Left ventricle myocardium inferior (tissue), 1 donor: ENCODE results near the gene GNG8. TPM values are rescaled to one million over a fixed set of nuclear protein-coding genes. Genes with fewer than 3 reads are reported as not detected.
A peak's percentile ranks its signal among the peaks of the same experiment; 100 is the strongest.

Source experiments
- DNase-seq: peaks from one replicate; pipeline ENCODE4 v3.0.0-alpha.2; 2020
- H3K27ac ChIP-seq: fragments of 200-600 bp; replicated peaks from 2 replicates; pipeline ENCODE4 v1.8.0; 2021
- H3K27me3 ChIP-seq: fragments of 200-600 bp; 2 replicates; pipeline ENCODE4 v1.8.0; 2021; ENCODE audit warnings: low read depth
- H3K36me3 ChIP-seq: fragments of 200-600 bp; 2 replicates; pipeline ENCODE4 v1.8.0; 2021
- H3K4me1 ChIP-seq: fragments of 200-600 bp; 2 replicates; pipeline ENCODE4 v1.8.0; 2021
- H3K4me3 ChIP-seq: fragments of 200-600 bp; 2 replicates; pipeline ENCODE4 v1.8.0; 2021; ENCODE audit warnings: mild to moderate bottlenecking, moderate library complexity
- H3K9me3 ChIP-seq: fragments of 200-600 bp; replicated peaks from 2 replicates; pipeline ENCODE4 v1.8.0; 2021
- intact Hi-C: fragments of 100-400 bp; cut with micrococcal nuclease; formaldehyde crosslinking; loops from one replicate; pipeline ENCODE4 v1.11.0; 2022
- total RNA-seq: library from RNA; stranded (reverse); fragmentation: NEBNext Ultra II Directional; extraction: Animal tissue kit (Norgen Biotek cat#: 25700); gene quantifications from one replicate; pipeline ENCODE4 v1.2.1, GENCODE V29; 2021
- TF ChIP-seq, protein P1 (sequence below): fragments of 200-600 bp; IDR thresholded peaks from 2 replicates; pipeline ENCODE4 v1.8.0; 2021; ENCODE audit warnings: antibody characterized with exemption, mild to moderate bottlenecking, borderline replicate concordance
- donor health status: DM: no; HTN: yes; CAD: no; lungs with severe emphysema.

GNG8 gene
- total RNA-seq, 1 donor from 2014 or later = not detected

DNA sequence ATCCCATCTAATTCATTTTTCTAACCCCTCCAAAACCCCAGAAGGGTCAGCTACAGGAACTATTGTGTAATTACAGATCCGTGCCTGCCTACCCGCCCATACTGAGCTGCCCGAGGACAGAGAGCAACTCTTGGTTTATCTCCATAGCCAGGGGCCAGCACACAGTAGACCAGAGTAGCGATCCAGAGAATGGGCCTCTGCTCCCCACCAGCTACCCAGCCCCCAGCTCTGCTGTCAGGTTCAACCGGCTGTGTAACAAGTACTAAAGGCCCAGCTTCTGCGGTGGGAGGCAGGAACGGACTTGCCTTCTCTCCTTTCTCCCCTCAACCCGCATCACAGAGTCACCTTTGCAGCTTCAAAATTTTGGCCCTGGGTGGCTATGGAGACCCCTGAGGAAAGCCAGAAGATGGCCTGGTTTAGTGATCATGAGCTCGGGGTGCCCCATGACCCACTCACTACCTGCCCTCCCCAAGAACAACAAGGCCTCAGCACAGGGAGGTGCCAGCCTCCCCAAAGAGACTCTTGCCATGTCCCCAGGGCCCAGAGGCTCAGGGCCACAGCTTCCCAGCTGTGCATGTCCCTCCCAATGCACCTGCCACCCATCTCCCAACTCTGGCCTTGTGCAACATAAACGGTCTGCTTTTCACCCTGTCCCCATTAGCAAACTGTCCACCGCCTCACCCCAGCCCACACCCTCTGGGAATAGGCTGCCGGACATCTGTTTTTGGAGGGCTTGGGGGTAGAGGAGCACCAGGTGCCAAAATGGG is 29.1 kb downstream of the GNG8 start:
- TF ChIP-seq, protein P1, sequence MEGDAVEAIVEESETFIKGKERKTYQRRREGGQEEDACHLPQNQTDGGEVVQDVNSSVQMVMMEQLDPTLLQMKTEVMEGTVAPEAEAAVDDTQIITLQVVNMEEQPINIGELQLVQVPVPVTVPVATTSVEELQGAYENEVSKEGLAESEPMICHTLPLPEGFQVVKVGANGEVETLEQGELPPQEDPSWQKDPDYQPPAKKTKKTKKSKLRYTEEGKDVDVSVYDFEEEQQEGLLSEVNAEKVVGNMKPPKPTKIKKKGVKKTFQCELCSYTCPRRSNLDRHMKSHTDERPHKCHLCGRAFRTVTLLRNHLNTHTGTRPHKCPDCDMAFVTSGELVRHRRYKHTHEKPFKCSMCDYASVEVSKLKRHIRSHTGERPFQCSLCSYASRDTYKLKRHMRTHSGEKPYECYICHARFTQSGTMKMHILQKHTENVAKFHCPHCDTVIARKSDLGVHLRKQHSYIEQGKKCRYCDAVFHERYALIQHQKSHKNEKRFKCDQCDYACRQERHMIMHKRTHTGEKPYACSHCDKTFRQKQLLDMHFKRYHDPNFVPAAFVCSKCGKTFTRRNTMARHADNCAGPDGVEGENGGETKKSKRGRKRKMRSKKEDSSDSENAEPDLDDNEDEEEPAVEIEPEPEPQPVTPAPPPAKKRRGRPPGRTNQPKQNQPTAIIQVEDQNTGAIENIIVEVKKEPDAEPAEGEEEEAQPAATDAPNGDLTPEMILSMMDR = no peak
- Histone ChIP-seq H3K9me3 (no peaks in the 10 kb centered on the region), H3K27me3 (no peaks in the 10 kb centered on the region), H3K4me1 (peaks cover 56% of the 10 kb centered on the region), H3K27ac (peak overlapping the region; percentile 16), H3K36me3 (peaks cover 45% of the 10 kb centered on the region), H3K4me3 (no peak overlapping the region)
- DNase-seq = no peak
- intact Hi-C loops = no loop called here

DNA sequence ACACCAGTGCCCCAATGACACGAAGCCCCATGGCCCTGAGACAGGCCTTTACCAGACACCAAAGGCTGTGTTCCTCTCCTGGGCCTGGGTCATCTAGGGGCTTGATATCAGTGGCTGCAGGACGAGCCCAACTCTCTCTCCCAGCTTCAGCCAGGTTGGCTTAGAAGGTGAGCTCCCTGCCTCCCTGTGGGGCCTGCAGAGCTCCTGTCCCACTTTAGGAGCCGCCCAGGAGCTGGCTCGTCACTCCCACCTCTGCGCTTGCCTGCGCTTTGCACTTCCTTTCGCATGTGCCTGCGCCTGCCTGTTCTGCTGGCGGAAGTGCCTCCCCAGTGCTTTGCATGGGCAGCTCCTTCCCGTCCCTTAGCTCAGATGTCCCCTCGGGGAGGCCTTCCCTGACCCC is 30.0 kb downstream of the GNG8 start:
- DNase-seq = no peak
- intact Hi-C loops = no loop called here
- Histone ChIP-seq H3K4me1 (peaks cover 63% of the 10 kb centered on the region), H3K27ac (peak overlapping the region; percentile 47), H3K9me3 (no peaks in the 10 kb centered on the region), H3K36me3 (peaks cover 45% of the 10 kb centered on the region), H3K4me3 (no peak overlapping the region), H3K27me3 (no peaks in the 10 kb centered on the region)
- TF ChIP-seq, protein P1 = no peak

DNA sequence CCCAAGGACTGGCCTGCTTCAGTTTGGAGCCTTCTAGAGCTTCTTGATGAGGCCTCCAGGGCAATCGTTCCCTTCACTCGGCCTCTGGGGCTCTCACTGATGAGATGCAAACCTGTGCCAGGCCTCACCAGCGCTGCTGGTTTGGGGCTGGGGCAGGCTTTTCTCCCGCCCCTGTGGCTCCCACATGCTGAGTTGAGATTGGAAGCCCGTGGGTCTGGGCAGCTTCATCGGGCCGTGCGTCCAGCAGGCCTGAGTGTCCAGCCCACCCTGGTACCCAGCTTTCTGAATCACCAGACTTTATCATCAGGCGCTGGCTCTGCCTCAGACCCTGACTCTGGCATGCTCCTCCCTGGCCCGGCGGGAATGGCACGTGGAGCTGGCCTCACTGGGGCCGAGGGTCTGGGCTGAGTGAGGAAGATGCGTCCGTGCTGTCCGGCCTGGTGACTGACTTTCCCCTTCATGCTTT is 30.6 kb downstream of the GNG8 start:
- H3K27ac ChIP-seq = peak overlapping the region; percentile 47
- peaks cover 45% of the 10 kb centered on the region for H3K36me3 ChIP-seq
- no peaks in the 10 kb centered on the region for H3K9me3 ChIP-seq
- no peaks in the 10 kb centered on the region for H3K27me3 ChIP-seq
- TF ChIP-seq, protein P1 = no peak
- no peak for DNase-seq
- H3K4me3 ChIP-seq = peak overlapping the region; percentile 28
- intact Hi-C loops = no loop called here
- peaks cover 63% of the 10 kb centered on the region for H3K4me1 ChIP-seq

DNA sequence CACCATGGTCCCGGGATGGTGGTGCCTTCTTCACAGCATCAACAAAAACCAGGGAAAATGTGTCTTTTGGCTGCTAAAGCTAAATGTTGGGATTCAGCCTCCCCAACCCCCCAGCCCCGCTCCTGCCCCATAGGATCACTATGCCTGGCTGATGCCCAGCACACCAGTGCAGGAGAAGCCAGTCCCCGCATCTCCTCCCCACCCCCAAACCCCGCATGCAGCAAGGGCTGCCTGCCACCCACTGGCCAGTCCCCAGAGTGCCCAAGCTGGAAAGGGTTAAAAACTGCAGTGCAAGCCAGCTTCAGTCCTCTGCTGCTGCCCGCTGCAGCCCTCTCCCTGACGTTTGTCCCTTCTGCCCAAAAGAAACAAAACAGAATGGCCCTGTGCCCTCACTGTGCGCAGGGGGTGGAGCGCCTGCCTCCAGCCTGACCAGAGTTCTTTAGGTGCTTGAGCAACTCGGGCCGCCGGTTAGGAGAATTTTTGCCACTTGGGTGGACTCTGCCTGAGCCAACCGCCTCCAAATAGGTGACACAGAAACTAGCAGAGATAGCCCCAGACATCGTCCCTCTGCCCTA is 31.1 kb downstream of the GNG8 start:
- no peaks in the 10 kb centered on the region for H3K27me3 ChIP-seq
- intact Hi-C loops = no loop called here
- peaks cover 67% of the 10 kb centered on the region for H3K4me1 ChIP-seq
- peaks cover 42% of the 10 kb centered on the region for H3K36me3 ChIP-seq
- H3K27ac ChIP-seq = peak overlapping the region; percentile 47
- TF ChIP-seq, protein P1 = no peak
- H3K4me3 ChIP-seq = peak overlapping the region; percentile 28
- no peaks in the 10 kb centered on the region for H3K9me3 ChIP-seq
- DNase-seq = no peak

DNA sequence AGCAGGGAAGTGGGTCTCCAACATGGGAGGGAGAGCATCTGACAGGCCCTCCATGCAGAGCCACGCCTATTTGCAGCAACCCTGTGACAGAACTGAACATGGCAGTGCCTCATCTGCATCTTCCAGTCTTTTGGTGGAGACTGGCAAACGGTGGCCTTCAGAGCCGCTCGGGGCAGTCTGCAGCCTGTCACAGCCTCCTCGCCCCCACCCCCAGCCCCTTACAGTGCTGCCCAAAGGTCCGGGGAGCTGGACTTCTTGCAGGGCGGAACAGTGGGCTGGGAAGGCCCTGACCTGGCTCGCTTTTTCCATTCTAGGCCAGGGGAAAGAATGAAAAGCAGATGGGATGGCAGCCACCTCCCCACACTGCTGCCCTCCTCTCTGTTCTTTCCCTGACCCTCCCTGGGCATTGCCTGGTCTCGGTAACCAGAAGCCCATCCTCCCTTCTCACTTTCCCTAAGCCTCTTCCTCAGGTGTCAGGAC is 32.2 kb downstream of the GNG8 start:
- TF ChIP-seq, protein P1 = no peak
- intact Hi-C loops = no loop called here
- Histone ChIP-seq H3K27me3 (no peaks in the 10 kb centered on the region), H3K4me3 (peak overlapping the region; percentile 100), H3K9me3 (peaks cover 7% of the 10 kb centered on the region), H3K4me1 (peaks cover 67% of the 10 kb centered on the region), H3K27ac (peak overlapping the region; percentile 98), H3K36me3 (peaks cover 31% of the 10 kb centered on the region)
- no peak for DNase-seq
